Ovary (tissue), 3 donors: ENCODE measurements around the gene GADD45B.

Experiments
- CTCF ChIP-seq, 3 donors: fragments of 450-650 bp in 2 of 3; fragments of 200-600 bp in 1 of 3; IDR thresholded peaks; one replicate each; pipeline versions ENCODE4 v1.5.1 to v1.8.0; 2016 to 2022; ENCODE audit warnings: antibody characterized with exemption in 3 of 3, mild to moderate bottlenecking in 1 of 3
- EP300 ChIP-seq: sonication (generic); formaldehyde crosslinking; IDR thresholded peaks from one replicate; pipeline ENCODE4 v1.6.1; 2017; ENCODE audit warnings: antibody characterized with exemption
- donor health status: DM: no; HTN: no; CAD: no.

- no peak for TF ChIP-seq CTCF (IDR thresholded peaks at IDR 0.05)
- no peak for TF ChIP-seq EP300
Observed at GRCh38 chr19:2507109-2507508, 31.2 kb downstream of the GADD45B start.
